NOMO-1 treated with DMSO at 0.1 percent for 48 hours (cell line): ENCODE measurements around the gene SV2C.

Experiments
- DNase-seq: peaks from one replicate; lab custom pipeline; 2025; ENCODE audit not compliant: unreplicated experiment; lab: John Stamatoyannopoulos, UW

The SV2C gene

GRCh38 chr5:76163111-76163628, 80.0 kb downstream of the SV2C start:
- no peak for DNase-seq

- DNase-seq = no peak
These were observed 81.8 kb downstream of the SV2C start for GRCh38 chr5:76165029-76165428.

GRCh38 chr5:76165711-76166374, 82.7 kb downstream of the SV2C start:
- no peak for DNase-seq

- no peak for DNase-seq
These were observed 83.8 kb downstream of the SV2C start for GRCh38 chr5:76166886-76167576.

GRCh38 chr5:76169146-76169905, 86.1 kb downstream of the SV2C start:
- DNase-seq = no peak

GRCh38 chr5:76174101-76174500, 90.9 kb downstream of the SV2C start:
- DNase-seq = no peak

- peak; percentile 40 for DNase-seq
These were observed 92.0 kb downstream of the SV2C start for GRCh38 chr5:76175051-76175666.

- peak; percentile 74 for DNase-seq
These were observed 92.7 kb downstream of the SV2C start for GRCh38 chr5:76175821-76176403.

- no peak for DNase-seq
These were observed 94.8 kb downstream of the SV2C start for GRCh38 chr5:76177978-76178377.

GRCh38 chr5:76178913-76179312, 95.7 kb downstream of the SV2C start:
- DNase-seq = no peak

GRCh38 chr5:76180814-76181805, 97.9 kb downstream of the SV2C start:
- peak; percentile 88 for DNase-seq

GRCh38 chr5:76187386-76187785, 104.2 kb downstream of the SV2C start:
- DNase-seq = no peak

GRCh38 chr5:76190356-76190755, 107.2 kb downstream of the SV2C start:
- no peak for DNase-seq

GRCh38 chr5:76192837-76193236, 109.7 kb downstream of the SV2C start:
- no peak for DNase-seq

GRCh38 chr5:76193635-76194034, 110.5 kb downstream of the SV2C start:
- DNase-seq = no peak

GRCh38 chr5:76194340-76194739, 111.2 kb downstream of the SV2C start:
- DNase-seq = no peak

GRCh38 chr5:76196457-76196856, 113.3 kb downstream of the SV2C start:
- DNase-seq = no peak

GRCh38 chr5:76196886-76197489, 113.8 kb downstream of the SV2C start:
- no peak for DNase-seq

GRCh38 chr5:76197726-76198125, 114.5 kb downstream of the SV2C start:
- no peak for DNase-seq
